Chondrocyte (in vitro differentiated cells): Measurements from ENCODE around the gene ANP32A. TPM values are rescaled to one million over a fixed set of nuclear protein-coding genes. Genes with fewer than 3 reads are reported as not detected.

ENCODE experiments used
- DNase-seq: peaks from one replicate; pipeline ENCODE4 v3.0.0; 2021; ENCODE audit warnings: mixed read lengths, low spot score
- H3K27ac Mint-ChIP-seq: one replicate; pipeline ENCODE4 v1.8.0; 2021; ENCODE audit warnings: mild to moderate bottlenecking, moderate library complexity, mixed read lengths; ENCODE audit not compliant: unreplicated experiment
- H3K27me3 Mint-ChIP-seq: 2 replicates; pipeline ENCODE4 v1.8.0; 2021; ENCODE audit warnings: low read depth, mixed read lengths
- H3K36me3 Mint-ChIP-seq: 2 replicates; pipeline ENCODE4 v1.8.0; 2021; ENCODE audit warnings: low read depth, mixed read lengths
- H3K4me1 Mint-ChIP-seq: 2 replicates; pipeline ENCODE4 v1.8.0; 2021; ENCODE audit warnings: low read depth, mild to moderate bottlenecking, mixed read lengths
- H3K4me3 Mint-ChIP-seq: one replicate; pipeline ENCODE4 v1.8.0; 2021; ENCODE audit warnings: mild to moderate bottlenecking, moderate library complexity, mixed read lengths; ENCODE audit not compliant: unreplicated experiment
- H3K9me3 Mint-ChIP-seq: 2 replicates; pipeline ENCODE4 v1.8.0; 2021; ENCODE audit warnings: low read depth, mixed read lengths
- microRNA-seq: library from miRNA; unstranded; fragments of <30 nt; microRNA quantifications from one replicate; pipeline ENCODE4 v1.2.0, GENCODE V29; 2020; ENCODE audit warnings: borderline number of aligned reads
- total RNA-seq: library from RNA; stranded (reverse); gene quantifications from 3 replicates; pipeline ENCODE4 v1.2.1, GENCODE V29; 2021
- TF ChIP-seq, protein P1 (sequence below): fragments of 200-600 bp; sonication (generic); IDR thresholded peaks from 2 replicates; pipeline ENCODE4 v1.5.0; 2021; ENCODE audit warnings: antibody characterized with exemption, mild to moderate bottlenecking, moderate library complexity

The ANP32A gene
- total RNA-seq, 1 donor from 2014 or later: 117 TPM

DNA sequence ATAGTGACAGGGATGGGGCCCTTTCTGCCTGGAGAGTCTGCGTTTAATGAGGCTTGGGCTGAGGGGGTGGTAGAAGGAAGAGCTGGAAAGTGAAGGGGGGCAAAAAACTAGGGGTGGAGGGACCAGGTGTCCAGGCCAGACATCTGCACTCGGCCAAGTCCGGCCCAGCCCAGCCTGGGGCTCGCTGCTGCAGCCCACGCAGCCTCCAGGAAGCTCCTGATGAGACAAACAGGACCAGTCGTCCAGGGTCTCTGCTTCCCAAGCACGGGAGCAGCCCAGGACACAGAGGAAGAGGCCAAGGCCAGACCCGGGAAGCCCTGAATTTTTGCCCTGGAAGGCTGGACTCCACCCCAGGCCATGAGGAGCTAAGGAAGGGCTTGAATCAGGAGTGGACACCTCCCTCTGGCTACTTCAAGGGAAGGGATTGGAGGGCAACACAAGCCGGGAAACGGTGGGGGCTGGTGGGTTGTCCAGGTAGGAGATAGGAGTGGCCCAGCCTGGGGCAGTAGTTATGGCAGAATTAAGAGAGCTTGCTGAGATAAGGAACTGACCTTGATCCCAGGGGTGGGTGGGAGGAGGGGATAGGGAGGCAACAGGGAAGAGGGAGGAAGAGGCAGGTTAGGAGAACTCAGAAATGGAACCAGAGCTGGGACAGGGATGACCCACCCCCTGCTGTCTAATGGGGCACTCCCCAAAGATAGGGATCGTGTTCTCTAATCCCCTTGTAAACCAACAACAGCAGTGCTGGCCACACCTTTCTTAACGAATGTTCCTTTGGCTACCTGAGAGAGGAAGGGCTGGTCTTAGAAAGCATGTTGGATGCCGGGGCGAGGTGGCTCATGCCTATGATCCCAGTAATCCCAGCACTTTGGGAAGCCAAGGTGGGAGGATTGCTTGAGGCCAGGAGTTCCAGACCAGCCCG lies 89.5 kb downstream of the ANP32A start:
- Mint-ChIP-seq H3K4me1 (peaks cover 11% of the 10 kb centered on the region), H3K27ac (no peak overlapping the region), H3K9me3 (no peaks in the 10 kb centered on the region), H3K4me3 (no peak overlapping the region), H3K27me3 (no peaks in the 10 kb centered on the region), H3K36me3 (no peaks in the 10 kb centered on the region)
- TF ChIP-seq, protein P1, sequence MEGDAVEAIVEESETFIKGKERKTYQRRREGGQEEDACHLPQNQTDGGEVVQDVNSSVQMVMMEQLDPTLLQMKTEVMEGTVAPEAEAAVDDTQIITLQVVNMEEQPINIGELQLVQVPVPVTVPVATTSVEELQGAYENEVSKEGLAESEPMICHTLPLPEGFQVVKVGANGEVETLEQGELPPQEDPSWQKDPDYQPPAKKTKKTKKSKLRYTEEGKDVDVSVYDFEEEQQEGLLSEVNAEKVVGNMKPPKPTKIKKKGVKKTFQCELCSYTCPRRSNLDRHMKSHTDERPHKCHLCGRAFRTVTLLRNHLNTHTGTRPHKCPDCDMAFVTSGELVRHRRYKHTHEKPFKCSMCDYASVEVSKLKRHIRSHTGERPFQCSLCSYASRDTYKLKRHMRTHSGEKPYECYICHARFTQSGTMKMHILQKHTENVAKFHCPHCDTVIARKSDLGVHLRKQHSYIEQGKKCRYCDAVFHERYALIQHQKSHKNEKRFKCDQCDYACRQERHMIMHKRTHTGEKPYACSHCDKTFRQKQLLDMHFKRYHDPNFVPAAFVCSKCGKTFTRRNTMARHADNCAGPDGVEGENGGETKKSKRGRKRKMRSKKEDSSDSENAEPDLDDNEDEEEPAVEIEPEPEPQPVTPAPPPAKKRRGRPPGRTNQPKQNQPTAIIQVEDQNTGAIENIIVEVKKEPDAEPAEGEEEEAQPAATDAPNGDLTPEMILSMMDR: no peak
- peak; percentile 56 for DNase-seq

DNA sequence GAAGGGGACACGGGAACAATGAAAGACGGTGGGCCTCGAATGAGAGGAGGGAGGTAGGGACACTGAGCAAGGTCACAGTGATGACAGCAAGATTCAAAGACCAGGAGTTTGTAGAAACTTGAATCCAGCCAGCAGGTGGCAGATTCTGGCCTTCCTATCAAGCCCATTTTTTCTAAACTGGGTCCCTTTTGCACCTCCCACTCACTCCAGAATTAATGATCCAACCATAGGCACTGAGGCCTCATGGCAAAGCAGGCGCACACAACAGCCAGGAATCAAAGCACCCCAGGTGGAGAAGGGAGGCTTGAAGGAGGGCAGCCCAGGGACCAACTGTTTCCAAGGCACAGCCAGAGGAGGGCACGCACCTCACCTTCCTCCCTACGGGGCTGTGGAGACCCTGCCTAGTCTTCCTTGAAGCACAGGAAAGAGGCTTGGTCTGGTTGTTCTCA lies 90.2 kb downstream of the ANP32A start:
- Mint-ChIP-seq H3K4me3 (no peak overlapping the region), H3K4me1 (peaks cover 11% of the 10 kb centered on the region), H3K27ac (no peak overlapping the region), H3K36me3 (peaks cover 4% of the 10 kb centered on the region), H3K27me3 (no peaks in the 10 kb centered on the region), H3K9me3 (no peaks in the 10 kb centered on the region)
- peak; percentile 43 for DNase-seq
- TF ChIP-seq, protein P1: peak; percentile 81

DNA sequence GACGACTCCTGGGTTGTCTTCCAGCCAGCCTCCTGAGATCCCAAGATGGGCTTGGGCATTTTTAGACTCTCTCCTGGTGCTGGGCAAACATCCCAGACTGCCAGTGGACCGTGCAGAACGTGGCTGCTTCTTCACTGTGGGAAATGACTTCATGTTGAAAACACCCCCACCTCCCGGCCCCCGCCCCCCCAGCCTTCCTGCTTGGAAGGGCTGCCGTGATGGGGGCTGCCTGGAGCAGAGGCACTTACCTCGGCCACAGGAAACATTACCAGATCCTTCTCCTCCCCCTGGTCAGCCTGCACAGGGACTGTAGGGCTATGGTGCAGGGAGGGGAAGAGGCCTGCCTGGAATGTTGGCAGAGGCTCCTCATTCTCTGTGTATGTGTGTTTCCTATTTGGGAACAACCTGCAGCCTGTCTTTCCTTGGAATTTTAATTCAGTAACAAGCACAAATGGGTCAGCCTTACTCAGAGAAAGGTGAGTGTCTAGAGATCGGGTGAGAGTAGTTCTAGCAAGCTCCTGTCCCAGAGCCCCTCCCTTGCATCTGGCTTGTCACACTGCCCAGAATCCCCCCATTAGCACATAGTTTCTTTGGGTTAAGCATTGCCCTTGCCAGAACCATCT lies 90.8 kb downstream of the ANP32A start:
- H3K36me3 Mint-ChIP-seq: peaks cover 5% of the 10 kb centered on the region
- H3K9me3 Mint-ChIP-seq: no peaks in the 10 kb centered on the region
- DNase-seq: peak; percentile 47
- peak overlapping the region; percentile 53 for H3K27ac Mint-ChIP-seq
- no peak overlapping the region for H3K4me3 Mint-ChIP-seq
- TF ChIP-seq, protein P1: no peak
- H3K27me3 Mint-ChIP-seq: no peaks in the 10 kb centered on the region
- H3K4me1 Mint-ChIP-seq: peaks cover 11% of the 10 kb centered on the region

Small RNAs within 50 kb of the gene (microRNA-seq; reads per million reads assigned to microRNA genes)
- gene MIR4312: not detected

Other genes starting within 250 kb of the ANP32A start
- gene CORO2B, start 241.9 kb downstream of the ANP32A start, total RNA-seq: 79.4 to 123 TPM (median 82.5 TPM) in 3 replicates
- not detected in 3 replicates for gene SPESP1, start 109.6 kb upstream of the ANP32A start, total RNA-seq
- gene NOX5, start 193.8 kb upstream of the ANP32A start, total RNA-seq: not detected in 3 replicates